TTC549 (cell line): ENCODE measurements around the gene RD3L.

Source experiments
- FAIRE-seq: peaks from 2 replicates; lab custom pipeline; 2012; peaks lifted over from hg19 to GRCh38; lab: Jason Lieb, UNC

RD3L gene

DNA sequence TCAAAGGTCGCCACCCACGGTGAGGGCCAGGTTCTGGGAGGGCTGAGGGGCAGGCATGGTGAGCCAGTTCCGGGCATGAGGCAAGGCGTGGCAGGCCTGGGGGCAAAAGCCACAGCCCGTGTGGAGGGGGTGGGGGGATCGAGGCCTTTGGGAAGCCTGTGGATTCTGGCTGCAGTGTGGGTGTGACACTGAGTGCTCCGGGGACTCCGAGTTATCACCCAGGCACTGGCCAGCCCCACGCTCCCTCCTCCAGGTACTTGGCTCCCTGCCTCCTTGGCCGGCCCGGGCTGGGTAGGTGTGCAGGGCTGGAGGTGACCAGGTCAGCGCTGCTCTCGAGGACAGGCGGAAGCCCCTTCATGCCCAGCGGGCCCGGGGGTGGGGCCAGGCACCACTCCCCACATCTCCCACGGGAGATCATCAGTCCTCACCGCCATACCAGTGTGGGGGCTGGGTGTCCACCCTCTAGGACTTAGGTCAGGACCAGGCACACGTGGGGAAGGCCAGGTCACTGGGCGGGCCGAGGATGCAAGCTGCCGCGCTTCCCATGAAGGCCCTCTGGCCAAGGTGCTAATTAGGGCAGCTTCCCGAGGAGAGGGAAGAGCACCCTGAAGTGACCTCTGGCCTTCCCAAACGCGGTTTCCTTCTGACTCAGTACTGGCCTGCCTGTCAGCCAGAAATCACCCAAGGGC is 48.2 kb downstream of the RD3L start:
- no peak for FAIRE-seq

DNA sequence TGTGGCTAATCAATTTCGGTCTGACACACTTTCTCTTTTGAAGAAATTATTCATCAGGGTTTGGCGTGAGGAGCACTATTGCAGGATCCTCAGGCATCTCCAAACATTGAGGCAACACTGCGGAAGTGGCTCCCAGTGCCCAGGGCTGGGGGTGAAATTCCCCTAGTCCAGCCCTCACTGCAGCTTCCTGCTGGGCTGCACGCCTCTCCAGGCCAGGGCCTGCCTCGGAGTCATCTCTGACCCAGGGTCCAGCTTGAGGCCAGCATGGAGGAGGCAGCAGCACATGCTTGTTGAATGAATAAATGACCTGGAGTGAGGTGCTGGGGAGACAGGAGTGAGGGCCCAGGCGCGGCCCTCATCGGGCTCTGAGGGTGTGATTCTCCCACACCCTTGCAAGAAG is 50.1 kb downstream of the RD3L start:
- FAIRE-seq: no peak

DNA sequence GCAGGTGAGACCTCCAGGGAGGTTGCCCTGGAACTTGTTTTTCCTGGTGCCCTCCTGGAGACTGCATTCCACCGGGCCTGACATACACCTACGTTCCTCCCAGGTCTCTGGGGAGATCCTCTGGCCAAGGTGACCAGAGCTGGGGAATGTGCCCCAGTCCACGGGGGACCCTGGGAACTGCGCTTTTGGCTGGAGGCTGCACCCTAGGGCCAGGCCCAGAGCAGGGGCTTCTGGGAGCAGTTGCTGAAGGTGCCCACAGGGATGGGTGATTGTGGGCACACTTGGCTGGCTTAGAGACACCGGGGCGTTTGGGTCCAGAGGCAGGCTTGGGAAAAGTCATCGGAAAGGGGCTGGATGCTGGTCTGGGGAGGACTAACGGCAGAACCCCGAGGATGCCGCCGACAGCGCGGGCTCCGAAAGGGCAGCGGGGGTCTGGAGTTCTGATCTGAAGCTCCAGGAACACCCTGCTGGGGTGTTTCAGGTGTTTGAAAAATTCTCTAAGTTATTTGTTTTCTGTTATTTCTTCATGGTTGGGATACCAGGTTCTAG is 50.6 kb downstream of the RD3L start:
- FAIRE-seq: no peak

DNA sequence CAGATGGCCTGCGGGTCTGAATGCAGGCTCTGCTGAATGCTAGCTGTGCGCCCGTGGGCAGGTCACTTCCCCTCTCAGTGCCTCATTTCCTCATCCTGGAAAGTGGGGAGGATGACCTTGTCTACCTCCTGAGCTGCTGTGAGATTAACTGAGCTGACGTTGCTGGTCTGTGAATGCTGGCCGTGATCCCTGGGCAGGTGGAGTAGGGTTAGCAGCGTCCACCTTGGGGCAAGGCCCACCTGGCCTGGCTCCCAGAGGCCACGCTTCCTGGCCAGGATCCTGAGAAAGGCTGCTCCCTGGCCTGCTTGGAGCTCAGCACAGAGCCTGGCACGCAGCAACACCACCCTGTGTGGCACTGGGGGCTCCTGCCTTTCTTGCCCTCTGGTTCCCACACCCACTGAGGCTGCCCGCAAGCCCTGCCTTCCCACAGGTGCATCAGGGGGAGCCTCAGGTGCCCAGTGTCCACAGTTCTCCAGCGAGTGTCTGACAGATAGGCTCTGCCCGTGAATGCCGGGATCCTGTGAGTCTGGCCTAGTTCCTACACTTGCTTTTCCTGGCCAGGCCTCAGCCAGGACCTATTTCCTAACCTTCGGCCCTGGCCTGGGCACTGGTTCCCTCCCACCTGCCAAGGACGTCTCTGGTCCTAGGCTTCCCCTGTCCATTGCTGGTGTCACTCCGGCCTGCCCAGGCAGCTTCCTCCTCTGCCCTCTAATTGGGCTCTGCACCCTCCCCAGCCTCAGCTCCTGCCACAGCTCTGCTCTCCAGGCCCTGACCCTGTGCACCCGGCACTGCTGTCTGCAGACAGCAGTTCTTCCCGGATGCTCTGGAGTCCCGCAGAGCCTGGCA is 51.3 kb downstream of the RD3L start:
- no peak for FAIRE-seq
